Hematopoietic multipotent progenitor cell (in vitro differentiated cells): ENCODE data around the gene OAS3. TPM values are rescaled to one million over a fixed set of nuclear protein-coding genes. Genes with fewer than 3 reads are reported as not detected.
A peak's percentile ranks its signal among the peaks of the same experiment; 100 is the strongest.
"Not testable (repeated sequence)": the region's sequence is repeated elsewhere in the genome, so short reads cannot be mapped to it uniquely, and the experiment has no call there.

Experiments
- DNase-seq, 3 donors: peaks; one replicate each; pipeline ENCODE4 v3.0.0-alpha.2; 2011 to 2015; ENCODE audit warnings: low read depth in 2 of 3, low spot score in 2 of 3
- total RNA-seq: library from RNA; depleted of rRNA; stranded (reverse); fragments of >200 nt; gene quantifications from one replicate; pipeline ENCODE4 v1.2.3, GENCODE V29; 2012

Gene OAS3
- total RNA-seq, 1 donor = 31.2 TPM

DNA sequence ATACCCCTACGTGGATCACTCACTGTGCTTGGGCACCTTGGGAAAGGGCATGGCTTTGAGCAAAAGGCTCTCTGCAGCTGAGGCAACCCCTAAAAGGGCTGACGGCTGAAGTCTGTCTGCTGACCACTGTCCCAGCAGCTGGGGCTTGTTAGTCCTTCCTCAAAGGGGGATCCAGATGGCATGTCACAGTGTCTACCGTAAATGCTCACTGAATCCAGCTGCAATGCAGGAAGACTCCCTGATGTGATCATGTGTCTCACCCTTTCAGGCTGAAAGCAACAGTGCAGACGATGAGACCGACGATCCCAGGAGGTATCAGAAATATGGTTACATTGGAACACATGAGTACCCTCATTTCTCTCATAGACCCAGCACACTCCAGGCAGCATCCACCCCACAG is 19.2 kb upstream of the OAS3 start:
- DNase-seq = no peak

DNA sequence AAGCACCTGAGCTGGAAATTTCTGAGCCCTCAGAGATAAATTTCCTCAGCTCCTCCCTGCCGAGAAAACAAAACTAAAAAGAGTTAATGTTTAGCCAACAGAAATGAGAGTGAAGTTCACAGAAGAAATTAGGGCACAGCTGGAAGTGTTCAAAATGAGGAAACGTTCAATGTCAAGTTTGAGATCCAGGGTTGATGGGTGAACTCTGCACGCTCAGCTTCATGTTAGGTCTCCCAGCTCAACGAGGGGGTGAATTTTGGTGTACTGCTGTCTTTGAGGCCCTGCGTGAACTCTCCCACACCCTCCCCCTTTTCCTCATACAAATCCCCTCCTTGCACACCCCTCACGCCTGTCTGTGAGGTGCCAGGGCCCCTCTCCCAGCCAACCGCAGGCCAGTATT is 13.3 kb upstream of the OAS3 start:
- DNase-seq = peak in 1 of 3 donors; percentile 34

DNA sequence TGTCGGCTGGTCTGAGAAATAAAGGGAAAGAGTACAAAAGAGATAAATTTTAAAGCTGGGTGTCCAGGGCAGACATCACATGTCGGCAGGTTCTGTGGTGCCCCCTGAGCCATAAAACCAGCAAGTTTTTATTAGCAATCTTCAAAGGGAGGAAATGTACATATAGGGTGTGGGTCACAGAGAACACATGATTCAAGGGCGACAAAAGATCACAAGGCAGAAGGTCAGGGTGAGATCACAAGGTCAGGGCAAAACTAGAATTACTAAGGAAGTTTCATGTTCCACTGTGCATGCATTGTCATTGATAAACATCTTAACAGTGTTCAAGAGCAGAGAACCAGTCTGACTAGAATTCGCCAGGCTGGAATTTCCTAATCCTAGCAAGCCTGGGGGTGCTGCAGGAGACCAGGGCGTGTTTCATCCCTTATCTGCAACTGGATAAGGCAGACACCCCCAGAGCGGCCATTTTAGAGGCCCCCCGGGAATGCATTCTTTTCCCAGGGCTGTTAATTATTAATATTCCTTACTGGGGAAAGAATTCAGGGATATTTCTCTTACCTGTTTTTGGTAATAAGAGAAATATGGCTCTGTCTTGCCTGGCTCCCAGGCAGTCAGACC is 11.7 kb upstream of the OAS3 start:
- DNase-seq = not testable (repeated sequence)

DNA sequence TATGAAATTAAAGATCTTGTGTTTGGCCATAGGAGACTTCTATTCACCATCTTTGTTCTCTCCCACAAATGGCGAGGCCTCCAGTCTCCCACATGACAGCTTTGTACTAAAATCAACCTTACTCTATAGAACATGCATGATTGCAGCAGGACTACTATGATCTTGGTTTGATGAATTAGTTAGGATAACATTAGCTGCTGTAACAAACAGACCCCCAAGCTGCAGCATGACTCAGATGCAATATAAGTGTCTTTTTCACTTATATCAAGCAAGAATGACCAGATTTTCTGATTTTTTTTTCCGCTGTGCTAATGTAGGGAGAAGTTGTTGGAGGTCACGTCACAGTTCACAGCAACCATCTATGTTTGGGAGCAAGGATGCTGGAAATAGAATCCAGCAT is 10.8 kb upstream of the OAS3 start:
- DNase-seq = no peak

DNA sequence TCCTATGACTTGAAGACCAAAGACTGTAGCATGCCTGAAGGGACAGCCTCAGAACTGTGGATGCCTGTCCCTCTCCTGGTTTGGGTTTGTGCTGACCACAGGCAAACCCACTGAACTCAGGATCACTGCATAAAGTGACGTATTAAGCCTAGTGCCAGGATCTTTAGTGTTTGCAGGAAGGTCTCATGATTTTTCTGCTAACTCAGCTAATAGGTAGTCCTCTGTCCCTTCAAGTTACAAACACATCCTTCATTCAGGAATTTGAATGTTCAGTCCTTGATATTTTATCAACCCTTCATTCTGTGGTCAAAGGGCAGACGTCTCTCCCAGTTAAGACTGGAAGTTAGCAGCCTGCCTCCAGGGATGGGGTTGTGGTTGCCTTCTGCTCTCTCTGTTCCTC is 10.3 kb upstream of the OAS3 start:
- no peak for DNase-seq

DNA sequence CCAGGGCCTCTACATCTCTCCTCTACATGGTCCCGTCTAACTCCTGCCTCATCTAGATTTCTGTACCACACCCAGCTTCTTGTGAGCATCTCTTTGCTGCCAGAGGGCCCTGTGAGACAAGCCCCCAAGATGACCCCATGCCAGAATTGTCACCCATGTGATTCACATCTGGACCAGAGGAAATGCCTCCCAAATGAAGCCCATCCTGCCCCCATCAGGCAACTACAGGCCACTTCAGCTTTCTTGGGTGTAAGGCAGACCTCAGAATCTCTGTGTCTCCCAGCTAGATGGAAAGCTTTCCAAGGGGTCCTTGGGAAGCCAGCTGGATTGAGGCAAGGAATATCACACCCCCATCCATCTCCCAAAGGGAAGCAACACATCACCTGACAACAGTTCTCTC is 9.3 kb upstream of the OAS3 start:
- DNase-seq = no peak

DNA sequence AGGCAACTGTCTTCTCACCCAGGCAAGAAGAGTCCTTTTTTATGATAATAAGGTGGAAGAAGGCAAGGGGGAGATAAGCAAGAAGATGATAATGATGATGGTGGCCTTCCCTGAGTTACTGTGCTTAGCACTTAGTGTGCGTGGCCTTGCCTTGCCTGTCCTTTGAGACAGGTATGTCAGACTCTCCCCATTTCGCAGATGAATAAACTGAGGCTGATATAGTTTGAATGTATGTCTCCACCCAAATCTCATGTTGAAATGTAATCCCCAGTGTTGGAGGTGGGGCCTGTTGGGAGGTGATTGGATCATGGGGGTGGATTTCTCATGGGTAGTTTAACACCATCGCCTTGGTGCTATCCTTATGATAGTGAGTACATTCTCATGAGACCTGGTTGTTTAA is 8.6 kb upstream of the OAS3 start:
- no peak for DNase-seq

DNA sequence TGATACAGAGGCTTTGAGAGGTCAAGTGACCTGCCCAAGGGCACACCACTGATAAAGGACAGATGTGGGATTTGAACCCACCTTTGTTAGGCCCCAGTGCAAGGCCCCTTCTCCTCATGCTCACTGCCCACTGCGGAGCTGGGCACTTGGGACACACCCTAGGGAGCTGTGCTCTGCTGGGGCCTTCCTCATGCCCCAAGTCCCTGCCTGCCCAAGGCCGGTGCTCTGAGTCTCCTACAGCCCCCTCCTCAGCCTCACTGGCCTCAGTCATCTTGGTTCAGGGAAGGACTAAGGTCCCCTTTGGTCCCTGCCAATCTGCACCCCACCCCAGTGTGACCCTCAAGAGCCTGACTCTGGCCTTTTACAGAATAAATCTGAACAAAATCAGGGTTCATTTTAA is 7.9 kb upstream of the OAS3 start:
- DNase-seq = no peak

DNA sequence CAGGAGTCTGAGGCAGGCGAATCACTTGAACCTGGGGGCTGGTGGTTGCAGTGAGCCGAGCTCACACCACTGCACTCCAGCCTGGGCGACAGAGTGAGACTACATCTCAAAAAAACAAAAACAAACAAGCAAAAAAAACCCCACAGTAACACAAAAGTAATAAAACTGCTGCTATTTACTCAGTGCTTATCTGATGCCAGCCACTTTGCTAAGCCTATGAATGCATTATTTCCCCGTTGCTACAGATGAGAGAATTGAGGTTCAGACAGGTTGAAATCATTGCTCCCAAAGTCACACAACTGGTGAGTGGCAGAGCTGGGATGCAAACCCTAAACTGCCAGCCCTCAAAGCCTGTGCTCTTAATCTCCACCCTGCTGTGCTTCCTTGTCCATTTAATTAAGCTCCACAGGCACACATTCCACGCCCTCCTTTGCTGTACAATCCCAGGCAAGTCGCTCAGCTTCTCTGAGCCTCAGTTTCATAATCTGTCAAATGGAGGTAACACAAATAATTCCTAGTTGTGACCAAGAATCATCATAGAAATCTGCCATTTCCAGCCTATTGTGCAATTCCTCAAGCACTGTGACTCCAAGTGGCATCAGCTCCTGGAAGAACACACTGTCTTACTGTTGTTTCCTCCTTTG is 5.7 kb upstream of the OAS3 start:
- DNase-seq = no peak

DNA sequence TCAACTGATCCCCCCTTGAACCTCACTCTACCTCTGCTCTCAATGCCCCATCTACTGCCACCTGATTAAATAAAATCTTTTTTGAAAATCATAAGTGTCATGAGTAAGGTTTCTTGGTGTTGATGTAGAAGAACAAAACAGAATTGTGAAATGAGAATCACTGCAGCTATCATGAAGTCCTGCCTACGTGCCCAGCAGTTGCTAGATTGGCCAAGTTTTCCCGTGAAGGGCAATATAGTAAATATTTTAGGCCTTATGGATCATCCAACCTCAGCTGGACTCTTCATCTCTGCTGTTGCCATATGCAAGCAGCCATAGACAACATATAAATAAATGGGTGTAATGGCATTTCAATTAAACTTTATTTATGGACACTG is 5.2 kb upstream of the OAS3 start:
- DNase-seq = no peak

DNA sequence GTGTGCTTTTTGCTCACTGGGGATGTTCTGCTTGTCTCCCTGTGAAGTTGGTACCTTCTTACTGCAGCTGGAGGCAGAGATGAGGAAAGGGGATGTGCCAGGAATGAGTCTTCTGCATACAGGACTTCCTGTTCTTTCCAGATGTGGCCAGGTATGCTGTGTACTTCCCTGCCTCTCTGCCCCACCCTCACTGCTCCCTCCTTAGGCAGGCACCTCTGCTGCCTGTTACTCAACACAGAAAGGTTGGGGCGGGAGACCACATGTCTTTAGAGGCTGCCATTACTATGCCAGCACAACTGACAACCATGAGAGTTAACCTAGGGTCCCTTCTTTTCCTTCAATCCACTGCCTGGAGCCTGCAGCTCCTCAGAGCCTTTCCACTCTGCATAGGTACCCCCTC is 2.0 kb upstream of the OAS3 start:
- no peak for DNase-seq

DNA sequence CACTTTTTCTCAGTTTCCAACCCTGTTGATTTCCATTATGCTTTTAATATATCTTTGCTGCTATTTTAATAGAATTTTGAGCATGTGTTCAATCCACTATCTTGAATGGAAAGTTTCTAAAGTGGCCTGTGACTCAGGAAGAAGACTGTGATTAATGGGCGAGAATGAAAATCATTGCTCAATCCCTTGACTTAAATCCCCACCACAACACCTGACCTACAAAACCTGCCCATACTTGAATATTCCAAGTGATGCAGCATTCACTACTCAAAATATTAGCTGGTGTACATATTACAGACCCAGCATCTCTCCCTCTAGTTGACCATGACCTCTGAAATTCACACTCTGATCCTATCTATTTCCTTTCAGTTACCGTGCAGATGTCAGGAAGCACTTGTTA is 1.3 kb upstream of the OAS3 start:
- DNase-seq = peak in 1 of 3 donors; percentile 18

DNA sequence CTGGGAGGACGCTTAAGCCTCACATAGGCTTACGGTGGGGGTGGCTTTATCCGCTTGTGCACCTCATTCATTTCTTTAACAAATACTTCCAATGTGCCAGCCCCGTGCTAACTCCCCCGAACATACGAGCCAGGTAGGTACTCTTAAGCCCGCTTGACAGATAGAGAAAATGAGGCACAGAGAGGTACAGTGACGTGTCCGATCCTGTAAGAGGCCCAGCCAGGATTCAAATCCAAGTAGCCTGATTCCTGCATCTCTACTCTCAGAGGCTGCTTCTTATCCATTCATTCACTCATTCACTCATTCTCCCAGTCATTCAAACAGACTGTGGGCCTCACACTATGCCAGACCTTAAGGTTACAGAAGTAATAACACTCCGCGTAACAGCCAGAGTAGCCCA is 477 bp downstream of the OAS3 start:
- DNase-seq = no peak

DNA sequence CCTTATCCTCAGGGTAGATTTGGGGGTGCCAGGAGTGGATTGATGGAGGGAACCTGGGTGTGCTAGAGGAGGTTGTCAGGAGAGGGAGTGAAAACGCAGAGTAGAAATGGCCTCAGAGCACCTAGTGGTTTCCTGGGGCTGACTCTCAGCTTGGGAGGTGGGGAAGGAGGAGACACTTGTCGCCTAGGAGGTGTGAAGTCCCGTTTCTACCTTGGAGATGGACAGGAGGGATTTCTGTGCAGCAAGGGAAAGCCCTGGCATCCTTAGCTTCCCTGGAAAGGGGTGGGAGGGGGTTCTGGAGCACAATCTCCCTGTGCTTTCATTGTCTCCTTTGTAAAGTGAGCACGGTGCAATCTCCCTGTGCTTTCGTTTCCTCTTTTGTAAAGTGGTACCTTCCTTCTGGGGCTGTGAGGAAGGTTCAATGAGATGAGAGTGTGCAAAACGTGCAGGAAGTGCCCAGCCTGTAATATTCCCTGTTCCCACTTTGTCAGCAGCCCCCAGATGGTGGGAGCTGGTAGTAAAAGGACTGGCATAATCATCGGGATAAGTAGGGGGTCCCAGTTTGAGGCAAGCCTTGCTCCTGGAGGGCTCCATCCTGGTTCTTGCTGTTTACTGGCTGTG is 1.6 kb downstream of the OAS3 start:
- peak in 1 of 3 donors; percentile 30 for DNase-seq

DNA sequence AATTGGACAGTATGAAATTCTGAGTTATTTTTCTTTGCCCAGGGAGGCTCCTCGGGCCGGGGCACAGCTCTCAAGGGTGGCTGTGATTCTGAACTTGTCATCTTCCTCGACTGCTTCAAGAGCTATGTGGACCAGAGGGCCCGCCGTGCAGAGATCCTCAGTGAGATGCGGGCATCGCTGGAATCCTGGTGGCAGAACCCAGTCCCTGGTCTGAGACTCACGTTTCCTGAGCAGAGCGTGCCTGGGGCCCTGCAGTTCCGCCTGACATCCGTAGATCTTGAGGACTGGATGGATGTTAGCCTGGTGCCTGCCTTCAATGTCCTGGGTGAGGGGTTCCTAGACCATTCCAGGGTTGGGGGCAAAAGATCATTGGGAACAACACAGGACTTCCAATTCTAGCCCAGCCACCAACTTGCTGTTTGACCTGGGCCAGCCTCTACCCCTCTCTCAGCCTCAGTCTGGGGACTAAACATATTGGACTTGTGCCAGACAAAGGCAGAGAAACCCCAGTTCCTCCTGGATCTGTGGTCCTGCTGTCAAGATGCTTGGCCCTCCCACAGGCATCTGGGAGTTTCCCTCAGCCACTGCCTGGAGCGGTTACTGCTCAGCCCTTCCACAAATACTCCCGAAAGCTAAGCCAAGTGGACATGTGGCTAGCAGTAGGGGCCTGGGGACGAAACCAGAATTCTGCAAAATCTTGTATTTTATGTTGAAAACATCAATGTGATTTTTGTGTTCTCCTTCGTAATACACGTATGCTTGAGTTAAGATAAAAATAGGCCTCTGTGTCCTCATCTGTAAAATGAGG is 3.5 kb downstream of the OAS3 start:
- DNase-seq = no peak

DNA sequence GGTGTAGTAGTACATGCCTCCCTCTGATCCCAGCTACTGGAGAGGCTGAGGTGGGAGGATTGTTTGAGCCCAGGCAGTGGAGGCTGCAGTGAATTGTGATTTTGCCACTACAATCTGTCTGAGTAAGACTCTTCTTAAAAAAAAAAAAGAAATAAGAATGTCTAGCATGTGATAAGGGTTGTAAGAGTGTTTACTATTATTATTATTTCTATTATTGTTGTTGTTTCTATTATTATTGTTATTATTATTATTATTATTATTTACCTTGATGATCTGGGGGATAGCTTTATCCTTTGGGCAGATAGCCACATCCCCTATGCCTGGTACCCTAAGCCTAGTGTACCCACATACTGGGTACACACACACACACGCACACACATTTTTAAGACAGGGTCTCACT is 4.3 kb downstream of the OAS3 start:
- no peak for DNase-seq

DNA sequence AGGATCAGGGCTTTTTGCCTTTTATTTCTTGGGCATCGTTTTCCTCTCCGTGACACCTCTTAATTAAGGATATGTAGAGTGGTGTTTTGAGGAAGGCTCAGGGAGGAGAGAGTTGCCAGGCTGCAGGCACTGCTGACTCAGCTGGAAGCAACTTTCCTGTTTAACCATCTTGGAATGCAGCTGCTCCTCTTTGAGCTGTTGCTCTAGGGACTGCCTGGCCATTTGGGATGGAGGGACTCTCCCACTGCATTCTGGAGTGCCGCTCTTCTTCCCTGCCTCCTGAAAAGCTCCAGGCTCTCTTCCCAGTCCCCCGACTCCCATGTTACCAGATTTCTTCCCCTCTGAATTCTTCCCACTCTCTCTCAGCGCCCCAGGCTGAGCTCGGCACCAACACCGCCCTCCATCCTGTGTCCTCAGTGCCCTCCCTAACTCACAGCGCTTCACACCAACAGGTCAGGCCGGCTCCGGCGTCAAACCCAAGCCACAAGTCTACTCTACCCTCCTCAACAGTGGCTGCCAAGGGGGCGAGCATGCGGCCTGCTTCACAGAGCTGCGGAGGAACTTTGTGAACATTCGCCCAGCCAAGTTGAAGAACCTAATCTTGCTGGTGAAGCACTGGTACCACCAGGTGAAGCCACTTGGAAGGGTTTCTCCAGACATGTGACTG is 5.9 kb downstream of the OAS3 start:
- DNase-seq = no peak

DNA sequence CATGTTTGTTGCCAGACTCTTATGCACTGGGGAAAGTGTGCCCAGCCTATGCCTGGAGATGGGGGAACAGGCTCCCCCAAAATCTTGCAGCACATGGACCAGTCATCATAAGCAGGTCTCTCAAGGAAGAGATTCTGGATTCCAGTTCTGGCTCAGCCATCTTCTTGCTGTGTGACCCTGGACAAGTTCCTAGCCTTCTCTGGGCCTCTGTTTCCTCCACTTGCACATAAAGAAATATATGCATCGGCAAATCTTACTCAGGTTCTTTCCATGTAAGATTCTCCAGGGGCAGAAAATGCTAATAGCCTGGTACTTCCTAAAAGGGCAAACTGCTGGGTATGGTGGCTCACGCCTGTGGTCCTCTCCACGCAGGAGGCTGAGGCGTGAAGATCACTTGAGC is 7.2 kb downstream of the OAS3 start:
- DNase-seq = no peak

DNA sequence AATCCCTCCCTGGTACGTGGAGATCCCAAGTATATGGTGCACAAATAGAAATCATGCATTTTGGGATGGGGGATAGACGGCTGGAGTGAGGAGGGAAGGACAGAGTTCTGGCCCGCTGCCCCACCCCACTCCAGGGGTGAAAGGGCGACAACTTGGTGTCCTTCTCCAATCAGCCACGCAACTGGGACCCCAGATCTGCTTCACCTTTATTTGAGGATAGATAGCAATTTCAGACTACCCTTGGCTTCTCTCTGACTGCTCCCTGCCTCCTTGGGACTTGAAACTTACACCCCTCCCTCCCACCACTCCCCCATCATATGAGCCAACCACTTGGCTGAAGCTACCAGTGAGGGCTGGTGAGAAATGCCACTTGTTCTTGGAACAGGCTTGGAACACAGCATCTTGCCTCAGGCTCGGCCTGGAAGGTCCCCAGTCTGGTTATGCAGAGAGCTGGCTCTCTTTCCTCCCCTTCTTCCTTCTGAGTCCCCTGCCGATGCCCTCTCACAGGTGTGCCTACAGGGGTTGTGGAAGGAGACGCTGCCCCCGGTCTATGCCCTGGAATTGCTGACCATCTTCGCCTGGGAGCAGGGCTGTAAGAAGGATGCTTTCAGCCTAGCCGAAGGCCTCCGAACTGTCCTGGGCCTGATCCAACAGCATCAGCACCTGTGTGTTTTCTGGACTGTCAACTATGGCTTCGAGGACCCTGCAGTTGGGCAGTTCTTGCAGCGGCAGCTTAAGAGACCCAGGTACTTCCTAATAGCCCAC is 8.1 kb downstream of the OAS3 start:
- DNase-seq = no peak

DNA sequence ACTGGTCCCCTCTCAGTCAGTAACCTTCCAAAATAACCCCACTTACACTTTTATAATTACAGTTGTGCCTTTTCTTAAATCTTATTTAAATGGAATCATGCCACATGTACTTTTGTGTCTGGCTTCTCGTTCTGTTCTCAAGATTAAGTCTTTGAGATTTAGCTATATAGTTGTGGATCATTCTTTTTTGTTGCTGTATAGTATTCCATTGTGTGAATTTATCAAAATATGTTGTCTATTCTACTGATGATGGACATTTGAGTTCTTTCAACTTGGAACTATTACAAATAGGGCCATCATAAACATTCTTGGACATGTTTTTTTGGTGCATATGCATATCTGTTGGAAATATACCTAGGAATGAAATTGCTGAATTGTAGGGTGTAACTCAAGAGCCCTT is 9.0 kb downstream of the OAS3 start:
- no peak for DNase-seq
